Measurements from ENCODE around the gene SORL1-AS1.

DNA sequence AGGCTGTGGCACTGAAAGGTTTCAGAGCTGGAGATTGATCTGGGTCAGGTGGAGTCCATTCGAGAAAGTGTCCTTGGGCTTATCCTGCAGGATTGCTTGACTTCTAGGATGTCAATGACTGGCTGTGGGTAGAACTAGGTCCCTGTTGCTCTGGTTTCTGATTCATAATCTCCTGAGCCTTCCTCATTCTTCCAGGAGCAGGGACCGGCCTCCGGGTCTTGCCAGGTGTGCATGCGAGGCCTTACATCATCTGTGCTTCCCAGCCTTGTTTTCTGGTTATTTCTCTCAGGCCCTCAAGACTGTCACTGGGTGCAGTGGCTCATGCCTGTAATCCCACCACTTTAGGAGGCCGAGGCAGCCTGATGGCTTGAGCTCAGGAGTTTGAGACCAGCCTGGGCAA lies 33.3 kb upstream of the SORL1-AS1 start:
- TF ChIP-seq GATA3 (IDR thresholded peaks at IDR 0.05; ENCODE audit: low read depth, low read length) (no peak), GATA2 (IDR thresholded peaks at IDR 0.05; ENCODE audit: low read depth, low read length) (no peak)
